GM12891 (cell line): ENCODE measurements around the gene TMEM200A.

ENCODE experiments used
- POLR2A ChIP-seq: IDR thresholded peaks from 2 replicates; pipeline ENCODE4 v1.6.1; 2011; ENCODE audit warnings: low read depth, low read length, control low read depth
- POLR2AphosphoS5 ChIP-seq: IDR thresholded peaks from 2 replicates; pipeline ENCODE4 v1.6.1; 2011; ENCODE audit warnings: low read depth, low read length, control low read depth
- POU2F2 ChIP-seq: IDR thresholded peaks from 2 replicates; pipeline ENCODE4 v1.6.1; 2011; ENCODE audit warnings: low read depth, mild to moderate bottlenecking, control low read depth, low read length, moderate library complexity
- TAF1 ChIP-seq: IDR thresholded peaks from 2 replicates; pipeline ENCODE4 v1.6.1; 2011; ENCODE audit warnings: low read depth, low read length, control low read depth

- TF ChIP-seq POLR2AphosphoS5, result no peak
- no peak for TF ChIP-seq POLR2A
- TF ChIP-seq TAF1, result no peak
- TF ChIP-seq POU2F2, result no peak
Observed at GRCh38 chr6:130369831-130370230, 4.0 kb downstream of the TMEM200A start.
